PC-3 (cell line): ENCODE results near the gene AACS. TPM values are rescaled to one million over a fixed set of nuclear protein-coding genes. Genes with fewer than 3 reads are reported as not detected.

ENCODE experiments used
- ATAC-seq: fragments of 200-7000 bp; cut with Tn5 transposase; 2 replicates; pipeline ENCODE4 v1.9.1; 2020; ENCODE audit warnings: mild to moderate bottlenecking, moderate library complexity
- BruUV-seq: library from RNA; stranded (reverse); fragments of 400-500 nt; replicated peaks from 2 replicates; lab custom pipeline; 2021; lab: Mats Ljungman, UMichigan
- CTCF ChIA-PET: fragments of 300-600 bp; sonication (Branson Sonifier 250); formaldehyde crosslinking; loops from one replicate; lab custom pipeline; 2022; ENCODE audit warnings: antibody characterized with exemption; lab: Charles Lee
- POLR2A ChIA-PET: fragments of 300-600 bp; sonication (Branson Sonifier 250); formaldehyde crosslinking; loops from one replicate; lab custom pipeline; 2022; ENCODE audit warnings: antibody characterized with exemption; ENCODE audit not compliant: unreplicated experiment; lab: Charles Lee
- DNase-seq: peaks from one replicate; pipeline ENCODE4 v3.0.0-alpha.2; 2015
- H2AFZ ChIP-seq: fragments of 300-600 bp; sonication (generic); 2 replicates; pipeline ENCODE4 v1.6.0; 2016; ENCODE audit warnings: antibody characterized with exemption, low read length
- H3F3A ChIP-seq: fragments of 300-600 bp; sonication (generic); one replicate; pipeline ENCODE4 v1.6.0; 2017; ENCODE audit warnings: antibody characterized with exemption, low read length, control low read depth, mild to moderate bottlenecking; ENCODE audit not compliant: unreplicated experiment
- H3K27ac ChIP-seq: fragments of 300-600 bp; sonication (generic); 2 replicates; pipeline ENCODE4 v1.5.1; 2016; ENCODE audit warnings: mild to moderate bottlenecking, low read length
- H3K27me3 ChIP-seq: fragments of 300-600 bp; sonication (generic); 2 replicates; pipeline ENCODE4 v1.6.1; 2016; ENCODE audit warnings: low read length, mixed read lengths
- H3K36me3 ChIP-seq: fragments of 300-600 bp; sonication (generic); 2 replicates; pipeline ENCODE4 v1.6.1; 2016; ENCODE audit warnings: low read depth, mixed run types, low read length, mixed read lengths
- H3K4me1 ChIP-seq: fragments of 300-600 bp; sonication (generic); 2 replicates; pipeline ENCODE4 v1.5.1; 2016; ENCODE audit warnings: low read length; ENCODE audit not compliant: insufficient read depth
- H3K4me2 ChIP-seq: fragments of 300-600 bp; sonication (generic); 2 replicates; pipeline ENCODE4 v1.6.0; 2016; ENCODE audit warnings: low read length
- H3K4me3 ChIP-seq: fragments of 300-600 bp; sonication (generic); 2 replicates; pipeline ENCODE4 v1.5.1; 2016; ENCODE audit warnings: mild to moderate bottlenecking, low read length, mixed read lengths
- H3K79me2 ChIP-seq: fragments of 300-600 bp; sonication (generic); 2 replicates; pipeline ENCODE4 v1.6.1; 2017; ENCODE audit warnings: low read length, mixed read lengths
- H3K9ac ChIP-seq: fragments of 300-600 bp; sonication (generic); 2 replicates; pipeline ENCODE4 v1.6.0; 2016; ENCODE audit warnings: mild to moderate bottlenecking, low read length
- H3K9me2 ChIP-seq: fragments of 300-600 bp; sonication (generic); replicated peaks from 2 replicates; pipeline ENCODE4 v1.6.1; 2016; ENCODE audit warnings: mixed run types, low read length, mixed read lengths
- H3K9me3 ChIP-seq: fragments of 300-600 bp; sonication (generic); 2 replicates; pipeline ENCODE4 v1.6.1; 2016; ENCODE audit warnings: low read length, mixed read lengths
- H4K20me1 ChIP-seq: fragments of 300-600 bp; sonication (generic); 2 replicates; pipeline ENCODE4 v1.6.1; 2016; ENCODE audit warnings: low read length, mixed read lengths
- EZH2 ChIP-seq: fragments of 300-600 bp; sonication (generic); IDR thresholded peaks from one replicate; pipeline ENCODE4 v1.6.1; 2017; ENCODE audit warnings: antibody characterized with exemption, mild to moderate bottlenecking, low read length; ENCODE audit not compliant: unreplicated experiment
- EZH2phosphoT487 ChIP-seq: fragments of 300-600 bp; sonication (generic); IDR thresholded peaks from 2 replicates; pipeline ENCODE4 v1.6.1; 2018; ENCODE audit warnings: mild to moderate bottlenecking, antibody characterized with exemption, low read length, borderline replicate concordance
- intact Hi-C: fragments of 100-400 bp; cut with micrococcal nuclease; formaldehyde crosslinking; loops from 2 replicates; pipeline ENCODE4 v1.9.0; 2023
- total RNA-seq: library from RNA; depleted of rRNA; stranded (reverse); fragments of >200 nt; gene quantifications from 2 replicates; pipeline ENCODE4 v1.2.3, GENCODE V29; 2014
- TF ChIP-seq, protein P1 (sequence below): fragments of 300-600 bp; sonication (generic); conservative IDR thresholded peaks from 2 replicates; pipeline ENCODE4 v1.5.1; 2017; ENCODE audit warnings: antibody characterized with exemption, low read depth, mild to moderate bottlenecking, low read length

The AACS gene
- total RNA-seq, 1 experiment from 2014 or later = 31.9 TPM

GRCh38 chr12:125185311-125185739 lies 120.1 kb downstream of the AACS start:
- ATAC-seq = no peak
- no peak for DNase-seq
- H2AFZ ChIP-seq = no peak overlapping the region
- TF ChIP-seq, protein P1, sequence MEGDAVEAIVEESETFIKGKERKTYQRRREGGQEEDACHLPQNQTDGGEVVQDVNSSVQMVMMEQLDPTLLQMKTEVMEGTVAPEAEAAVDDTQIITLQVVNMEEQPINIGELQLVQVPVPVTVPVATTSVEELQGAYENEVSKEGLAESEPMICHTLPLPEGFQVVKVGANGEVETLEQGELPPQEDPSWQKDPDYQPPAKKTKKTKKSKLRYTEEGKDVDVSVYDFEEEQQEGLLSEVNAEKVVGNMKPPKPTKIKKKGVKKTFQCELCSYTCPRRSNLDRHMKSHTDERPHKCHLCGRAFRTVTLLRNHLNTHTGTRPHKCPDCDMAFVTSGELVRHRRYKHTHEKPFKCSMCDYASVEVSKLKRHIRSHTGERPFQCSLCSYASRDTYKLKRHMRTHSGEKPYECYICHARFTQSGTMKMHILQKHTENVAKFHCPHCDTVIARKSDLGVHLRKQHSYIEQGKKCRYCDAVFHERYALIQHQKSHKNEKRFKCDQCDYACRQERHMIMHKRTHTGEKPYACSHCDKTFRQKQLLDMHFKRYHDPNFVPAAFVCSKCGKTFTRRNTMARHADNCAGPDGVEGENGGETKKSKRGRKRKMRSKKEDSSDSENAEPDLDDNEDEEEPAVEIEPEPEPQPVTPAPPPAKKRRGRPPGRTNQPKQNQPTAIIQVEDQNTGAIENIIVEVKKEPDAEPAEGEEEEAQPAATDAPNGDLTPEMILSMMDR = no peak
- TF ChIP-seq EZH2 = no peak
- TF ChIP-seq EZH2phosphoT487 = no peak
- no peak overlapping the region for H3K4me3 ChIP-seq
- peaks cover 80% of the 10 kb centered on the region for H3K27me3 ChIP-seq
- H3K36me3 ChIP-seq = no peaks in the 10 kb centered on the region
- no peaks in the 10 kb centered on the region for H3F3A ChIP-seq
- no peak overlapping the region for H3K27ac ChIP-seq
- no TSS peak for BruUV-seq
- no peak overlapping the region for H3K9ac ChIP-seq
- H3K79me2 ChIP-seq = no peaks in the 10 kb centered on the region
- intact Hi-C loops = no loop called here
- ChIA-PET CTCF (no interaction called here), POLR2A (no interaction called here)
- peak overlapping the region; percentile 81 for H3K4me2 ChIP-seq
- no peaks in the 10 kb centered on the region for H3K4me1 ChIP-seq
- no peaks in the 10 kb centered on the region for H3K9me3 ChIP-seq
- H3K9me2 ChIP-seq = no peaks in the 10 kb centered on the region
- H4K20me1 ChIP-seq = 0 out of 2 replicates have a peak, but pooled peaks cover 3% of the 10 kb centered on the region

DNA sequence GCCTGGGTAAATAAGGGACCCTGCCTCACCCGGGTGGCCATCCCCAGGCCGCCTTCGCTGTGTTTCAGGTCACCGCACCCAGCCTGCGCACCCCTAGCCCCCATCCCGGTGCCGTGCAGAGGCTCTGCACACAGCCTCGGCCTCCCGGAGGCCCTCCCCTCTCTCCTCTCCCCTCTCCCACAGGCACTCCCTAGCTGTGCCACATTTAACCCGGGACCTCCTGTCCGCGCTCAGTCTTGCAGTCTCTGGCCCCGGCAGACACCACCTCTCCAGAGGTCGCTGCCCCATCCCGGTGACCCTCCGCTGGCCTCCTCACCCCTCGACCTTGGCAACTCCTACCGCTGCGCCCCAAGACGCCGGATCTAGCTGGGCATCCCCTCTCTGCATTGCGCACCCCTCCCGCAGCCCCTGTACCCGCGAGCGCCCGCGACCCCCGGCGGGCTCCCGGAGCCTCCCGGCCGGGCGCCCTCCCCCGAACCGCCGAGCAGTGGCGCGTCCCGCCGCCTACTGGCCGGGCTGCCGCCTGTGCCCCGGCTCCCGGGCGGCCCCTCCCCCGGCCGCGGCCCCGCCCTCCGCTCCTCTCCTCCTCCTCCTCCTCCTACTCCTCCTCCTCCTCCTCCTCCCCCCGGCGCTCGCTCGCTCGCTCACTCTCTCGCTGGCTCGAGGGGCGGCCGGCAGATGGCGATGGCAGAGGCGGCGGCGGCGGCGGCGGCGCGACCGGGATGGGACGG lies 120.7 kb downstream of the AACS start, which contains the start of gene TMEM132B:
Gene TMEM132B (plus strand): TSS at position 647 of the 731 bp plus-strand sequence.
- Histone ChIP-seq H3K4me3 (peak within 1 kb of the TSS; percentile 58), H3K36me3 (no peaks in the 10 kb centered on the region), H3F3A (no peaks in the 10 kb centered on the region), H3K9me2 (no peaks in the 10 kb centered on the region), H3K27ac (no peak within 1 kb of the TSS), H3K9me3 (no peaks in the 10 kb centered on the region), H3K27me3 (peaks cover 77% of the 10 kb centered on the region), H3K4me2 (peak within 1 kb of the TSS; percentile 81), H3K9ac (no peak within 1 kb of the TSS), H4K20me1 (0 out of 2 replicates have a peak, but pooled peaks cover 3% of the 10 kb centered on the region), H2AFZ (peak within 1 kb of the TSS; percentile 59), H3K79me2 (no peaks in the 10 kb centered on the region), H3K4me1 (no peaks in the 10 kb centered on the region)
- ChIA-PET POLR2A (no interaction called here), CTCF (no interaction called here)
- BruUV-seq = no TSS peak
- no peak for TF ChIP-seq EZH2phosphoT487
- no peak for TF ChIP-seq EZH2
- TF ChIP-seq, protein P1 = no peak; the same call in none of the 2 replicates
- intact Hi-C loops = no loop called here
- ATAC-seq = peak; percentile 74
- peak; percentile 80 for DNase-seq
